Measurements from ENCODE around the gene CDH4. TPM values are rescaled to one million over a fixed set of nuclear protein-coding genes. Genes with fewer than 3 reads are reported as not detected.

CDH4 gene
- total RNA-seq, 1 donor from 2014 or later, result 0.99 TPM

GRCh38 chr20:61678437-61678836, 426.4 kb downstream of the CDH4 start:
- Mint-ChIP-seq H3K9me3 (ENCODE audit: low read depth) (no peaks in the 10 kb centered on the region), H3K4me3 (ENCODE audit: unreplicated experiment) (no peak overlapping the region), H3K27ac (ENCODE audit: unreplicated experiment) (no peak overlapping the region), H3K27me3 (ENCODE audit: low read depth) (peaks cover 30% of the 10 kb centered on the region), H3K36me3 (ENCODE audit: low read depth) (no peaks in the 10 kb centered on the region), H3K4me1 (ENCODE audit: low read depth) (no peaks in the 10 kb centered on the region)
- no peak for TF ChIP-seq CTCF (IDR thresholded peaks at IDR 0.05)
- DNase-seq (ENCODE audit: low spot score), result peak; percentile 56

- Mint-ChIP-seq H3K27ac (ENCODE audit: unreplicated experiment) (no peak overlapping the region), H3K27me3 (ENCODE audit: low read depth) (peaks cover 36% of the 10 kb centered on the region), H3K36me3 (ENCODE audit: low read depth) (no peaks in the 10 kb centered on the region), H3K4me1 (ENCODE audit: low read depth) (no peaks in the 10 kb centered on the region), H3K9me3 (ENCODE audit: low read depth) (no peaks in the 10 kb centered on the region), H3K4me3 (ENCODE audit: unreplicated experiment) (no peak overlapping the region)
- peak; percentile 28 for DNase-seq (ENCODE audit: low spot score)
- no peak for TF ChIP-seq CTCF (IDR thresholded peaks at IDR 0.05)
Measured at GRCh38 chr20:61679473-61679872, 427.4 kb downstream of the CDH4 start.

- Mint-ChIP-seq H3K27ac (ENCODE audit: unreplicated experiment) (no peak overlapping the region), H3K27me3 (ENCODE audit: low read depth) (peaks cover 36% of the 10 kb centered on the region), H3K4me1 (ENCODE audit: low read depth) (no peaks in the 10 kb centered on the region), H3K36me3 (ENCODE audit: low read depth) (no peaks in the 10 kb centered on the region), H3K9me3 (ENCODE audit: low read depth) (no peaks in the 10 kb centered on the region), H3K4me3 (ENCODE audit: unreplicated experiment) (no peak overlapping the region)
- TF ChIP-seq CTCF (IDR thresholded peaks at IDR 0.05), result no peak
- DNase-seq (ENCODE audit: low spot score), result no peak
Measured at GRCh38 chr20:61680096-61680495, 428.0 kb downstream of the CDH4 start.

- Mint-ChIP-seq H3K27ac (ENCODE audit: unreplicated experiment) (no peak overlapping the region), H3K27me3 (ENCODE audit: low read depth) (peaks cover 47% of the 10 kb centered on the region), H3K9me3 (ENCODE audit: low read depth) (no peaks in the 10 kb centered on the region), H3K4me3 (ENCODE audit: unreplicated experiment) (no peak overlapping the region), H3K36me3 (ENCODE audit: low read depth) (no peaks in the 10 kb centered on the region), H3K4me1 (ENCODE audit: low read depth) (no peaks in the 10 kb centered on the region)
- no peak for TF ChIP-seq CTCF (IDR thresholded peaks at IDR 0.05)
- DNase-seq (ENCODE audit: low spot score), result no peak
Measured at GRCh38 chr20:61682114-61682995, 430.3 kb downstream of the CDH4 start.

GRCh38 chr20:61682996-61683681, 431.1 kb downstream of the CDH4 start:
- no peak for DNase-seq (ENCODE audit: low spot score)
- H3K36me3 Mint-ChIP-seq (ENCODE audit: low read depth), result no peaks in the 10 kb centered on the region
- no peaks in the 10 kb centered on the region for H3K9me3 Mint-ChIP-seq (ENCODE audit: low read depth)
- H3K27ac Mint-ChIP-seq (ENCODE audit: unreplicated experiment), result no peak overlapping the region
- H3K4me1 Mint-ChIP-seq (ENCODE audit: low read depth), result no peaks in the 10 kb centered on the region
- H3K4me3 Mint-ChIP-seq (ENCODE audit: unreplicated experiment), result no peak overlapping the region
- no peak for TF ChIP-seq CTCF (IDR thresholded peaks at IDR 0.05)
- H3K27me3 Mint-ChIP-seq (ENCODE audit: low read depth), result peaks cover 43% of the 10 kb centered on the region
